ENCODE results near the gene TBC1D7. TPM values are rescaled to one million over a fixed set of nuclear protein-coding genes. Genes with fewer than 3 reads are reported as not detected.

Gene TBC1D7
- total and polyA plus RNA-seq, 10 donors = 10.9 to 20.9 (median 15.7) TPM

GRCh38 chr6:13371421-13372072, 43.2 kb upstream of the TBC1D7 start:
- WGBS, 5 donors = 85 to 91% (median 88%) methylated on average over 9 of the region's 9 CpGs
- no peak overlapping the region for H3K27ac ChIP-seq
- DNase-seq = no peak
- H3K4me3 ChIP-seq = no peak overlapping the region
- no peaks in the 10 kb centered on the region for H3K27me3 ChIP-seq (replicated peaks in 1 of 7)
- H3K36me3 ChIP-seq = peaks cover 0 to 8% (median 0%) of the 10 kb centered on the region in 6 donors
- H3K9me3 ChIP-seq = no peaks in the 10 kb centered on the region
- intact Hi-C loops (cut with DNase I; ENCODE audit: low total_unique reads) = no loop called here
- peaks cover 0 to 70% (median 17%) of the 10 kb centered on the region in 6 donors for H3K4me1 ChIP-seq
- TF ChIP-seq POLR2AphosphoS5 (IDR thresholded peaks at IDR 0.05) (no peak), CTCF (IDR thresholded peaks at IDR 0.05 in 8 of 11, conservative IDR thresholded peaks at IDR 0.05 in 3 of 11) (no peak), POLR2A (IDR thresholded peaks at IDR 0.05) (no peak)

- WGBS, 5 donors = 84 to 90% (median 85%) methylated on average over 5 of the region's 5 CpGs
- TF ChIP-seq POLR2AphosphoS5 (IDR thresholded peaks at IDR 0.05) (no peak), POLR2A (IDR thresholded peaks at IDR 0.05) (no peak), CTCF (IDR thresholded peaks at IDR 0.05 in 8 of 11, conservative IDR thresholded peaks at IDR 0.05 in 3 of 11) (no peak)
- no peak overlapping the region for H3K27ac ChIP-seq
- H3K27me3 ChIP-seq (replicated peaks in 1 of 7) = no peaks in the 10 kb centered on the region
- peaks cover 0 to 66% (median 17%) of the 10 kb centered on the region in 6 donors for H3K4me1 ChIP-seq
- H3K36me3 ChIP-seq = peaks cover 0 to 10% (median 0%) of the 10 kb centered on the region in 6 donors
- intact Hi-C loops (cut with DNase I; ENCODE audit: low total_unique reads) = no loop called here
- no peak for DNase-seq
- no peak overlapping the region for H3K4me3 ChIP-seq
- no peaks in the 10 kb centered on the region for H3K9me3 ChIP-seq
These were observed 42.3 kb upstream of the TBC1D7 start for GRCh38 chr6:13370623-13371022.

- no peak overlapping the region for H3K4me3 ChIP-seq
- TF ChIP-seq POLR2AphosphoS5 (IDR thresholded peaks at IDR 0.05) (no peak), POLR2A (IDR thresholded peaks at IDR 0.05) (no peak), CTCF (IDR thresholded peaks at IDR 0.05 in 8 of 11, conservative IDR thresholded peaks at IDR 0.05 in 3 of 11) (no peak)
- intact Hi-C loops (cut with DNase I; ENCODE audit: low total_unique reads) = no loop called here
- peaks cover 0 to 61% (median 21%) of the 10 kb centered on the region in 6 donors for H3K4me1 ChIP-seq
- no peak for DNase-seq
- no peak overlapping the region for H3K27ac ChIP-seq
- H3K36me3 ChIP-seq = peaks cover 0 to 20% (median 8%) of the 10 kb centered on the region in 6 donors
- 0 to 94% (median 0%) methylated on average over 1 of the region's 1 CpG for WGBS, 5 donors
- no peaks in the 10 kb centered on the region for H3K27me3 ChIP-seq (replicated peaks in 1 of 7)
- H3K9me3 ChIP-seq = no peaks in the 10 kb centered on the region
These were observed 41.3 kb upstream of the TBC1D7 start for GRCh38 chr6:13369591-13369990.

- Histone ChIP-seq H3K36me3 (peaks cover 0 to 29% (median 12%) of the 10 kb centered on the region in 6 donors), H3K27me3 (replicated peaks in 1 of 7) (no peaks in the 10 kb centered on the region), H3K4me1 (peaks cover 0 to 67% (median 29%) of the 10 kb centered on the region in 6 donors), H3K4me3 (no peak overlapping the region), H3K9me3 (no peaks in the 10 kb centered on the region), H3K27ac (no peak overlapping the region)
- intact Hi-C loops (cut with DNase I; ENCODE audit: low total_unique reads) = no loop called here
- no peak for DNase-seq
- no peak for TF ChIP-seq POLR2AphosphoS5 (IDR thresholded peaks at IDR 0.05)
- no peak for TF ChIP-seq POLR2A (IDR thresholded peaks at IDR 0.05)
- TF ChIP-seq CTCF (IDR thresholded peaks at IDR 0.05 in 8 of 11, conservative IDR thresholded peaks at IDR 0.05 in 3 of 11) = no peak
These were observed 40.4 kb upstream of the TBC1D7 start for GRCh38 chr6:13368731-13369115.
